Parathyroid adenoma (tissue), 2 donors: Measurements from ENCODE around the gene NSF.

Source experiments
- H2AFZ ChIP-seq: fragments of 300-600 bp; sonication (generic); one replicate; pipeline ENCODE4 v1.7.0; 2017; ENCODE audit warnings: antibody characterized with exemption, mild to moderate bottlenecking
- H3K27ac ChIP-seq: fragments of 300-600 bp; sonication (generic); one replicate; pipeline ENCODE4 v1.7.0; 2017
- H3K27me3 ChIP-seq: fragments of 300-600 bp; sonication (generic); one replicate; pipeline ENCODE4 v1.7.0; 2017; ENCODE audit warnings: low read length; ENCODE audit not compliant: control insufficient read depth, insufficient read depth
- H3K36me3 ChIP-seq: fragments of 300-600 bp; sonication (generic); one replicate; pipeline ENCODE4 v1.7.0; 2017; ENCODE audit warnings: low read length; ENCODE audit not compliant: control insufficient read depth, insufficient read depth
- H3K4me1 ChIP-seq: fragments of 300-600 bp; sonication (generic); one replicate; pipeline ENCODE4 v1.7.0; 2017; ENCODE audit warnings: control low read depth
- H3K4me2 ChIP-seq: fragments of 300-600 bp; sonication (generic); one replicate; pipeline ENCODE4 v1.7.0; 2017; ENCODE audit warnings: low read length
- H3K4me3 ChIP-seq: fragments of 300-600 bp; sonication (generic); one replicate; pipeline ENCODE4 v1.7.0; 2017; ENCODE audit warnings: low read depth, low read length
- H3K79me2 ChIP-seq: fragments of 300-600 bp; sonication (generic); one replicate; pipeline ENCODE4 v1.7.0; 2017; ENCODE audit warnings: control low read depth
- H3K9ac ChIP-seq: fragments of 300-600 bp; sonication (generic); one replicate; pipeline ENCODE4 v1.7.0; 2017; ENCODE audit warnings: mild to moderate bottlenecking
- H3K9me3 ChIP-seq: fragments of 300-600 bp; sonication (generic); one replicate; pipeline ENCODE4 v1.7.0; 2017; ENCODE audit warnings: low read length; ENCODE audit not compliant: control insufficient read depth
- CTCF ChIP-seq: fragments of 300-600 bp; sonication (generic); IDR thresholded peaks from one replicate; pipeline ENCODE4 v1.7.0; 2017; ENCODE audit warnings: antibody characterized with exemption, mild to moderate bottlenecking
- donor health status: primary hyperparathyroidism.

NSF gene

GRCh38 chr17:46727572-46728348 is 137.3 kb downstream of the NSF start:
- no peak overlapping the region for H3K4me3 ChIP-seq
- H3K4me1 ChIP-seq = peaks cover 8% of the 10 kb centered on the region
- no peaks in the 10 kb centered on the region for H3K36me3 ChIP-seq
- H3K9me3 ChIP-seq = no peaks in the 10 kb centered on the region
- no peaks in the 10 kb centered on the region for H3K27me3 ChIP-seq
- no peak overlapping the region for H3K4me2 ChIP-seq
- TF ChIP-seq CTCF = no peak
- H2AFZ ChIP-seq = no peak overlapping the region
- no peak overlapping the region for H3K9ac ChIP-seq
- no peak overlapping the region for H3K27ac ChIP-seq
- no peaks in the 10 kb centered on the region for H3K79me2 ChIP-seq

- Histone ChIP-seq H3K4me2 (no peak overlapping the region), H3K9ac (no peak overlapping the region), H3K27me3 (no peaks in the 10 kb centered on the region), H3K9me3 (no peaks in the 10 kb centered on the region), H3K4me1 (no peaks in the 10 kb centered on the region), H2AFZ (no peak overlapping the region), H3K36me3 (no peaks in the 10 kb centered on the region), H3K27ac (no peak overlapping the region), H3K79me2 (no peaks in the 10 kb centered on the region), H3K4me3 (no peak overlapping the region)
- TF ChIP-seq CTCF = no peak
Observed at GRCh38 chr17:46730026-46730425, 139.6 kb downstream of the NSF start.

GRCh38 chr17:46730679-46731078 is 140.2 kb downstream of the NSF start:
- no peaks in the 10 kb centered on the region for H3K4me1 ChIP-seq
- no peak overlapping the region for H3K4me3 ChIP-seq
- no peaks in the 10 kb centered on the region for H3K79me2 ChIP-seq
- H3K27me3 ChIP-seq = no peaks in the 10 kb centered on the region
- no peak overlapping the region for H3K9ac ChIP-seq
- H3K9me3 ChIP-seq = no peaks in the 10 kb centered on the region
- H3K36me3 ChIP-seq = no peaks in the 10 kb centered on the region
- no peak overlapping the region for H3K4me2 ChIP-seq
- H3K27ac ChIP-seq = no peak overlapping the region
- H2AFZ ChIP-seq = no peak overlapping the region
- no peak for TF ChIP-seq CTCF

GRCh38 chr17:46732160-46732559 is 141.7 kb downstream of the NSF start:
- no peak overlapping the region for H3K4me2 ChIP-seq
- no peak overlapping the region for H3K4me3 ChIP-seq
- no peaks in the 10 kb centered on the region for H3K27me3 ChIP-seq
- H3K4me1 ChIP-seq = no peaks in the 10 kb centered on the region
- H3K27ac ChIP-seq = no peak overlapping the region
- H3K9me3 ChIP-seq = no peaks in the 10 kb centered on the region
- H3K79me2 ChIP-seq = no peaks in the 10 kb centered on the region
- TF ChIP-seq CTCF = no peak
- no peaks in the 10 kb centered on the region for H3K36me3 ChIP-seq
- H2AFZ ChIP-seq = no peak overlapping the region
- no peak overlapping the region for H3K9ac ChIP-seq

- Histone ChIP-seq H3K9me3 (no peaks in the 10 kb centered on the region), H3K27ac (no peak overlapping the region), H3K4me1 (no peaks in the 10 kb centered on the region), H3K36me3 (no peaks in the 10 kb centered on the region), H3K9ac (no peak overlapping the region), H3K4me2 (no peak overlapping the region), H3K27me3 (no peaks in the 10 kb centered on the region), H2AFZ (no peak overlapping the region), H3K79me2 (no peaks in the 10 kb centered on the region), H3K4me3 (no peak overlapping the region)
- no peak for TF ChIP-seq CTCF
Observed at GRCh38 chr17:46732754-46733398, 142.4 kb downstream of the NSF start.
